Measurements from ENCODE around the gene C14orf180. TPM values are rescaled to one million over a fixed set of nuclear protein-coding genes. Genes with fewer than 3 reads are reported as not detected.

C14orf180 gene
- 13.3 TPM for polyA plus RNA-seq (ENCODE audit: insufficient read length)

- no peak for DNase-seq
Measured at GRCh38 chr14:104579507-104579906, at the start of gene C14orf180. C14orf180 (plus strand) TSS chr14:104579764; CDS start chr14:104586431, 6,667 bp downstream.

- no peak for DNase-seq
Measured at GRCh38 chr14:104530646-104531045, 48.9 kb upstream of the C14orf180 start.

- DNase-seq = no peak
Measured at GRCh38 chr14:104531421-104532190, 48.0 kb upstream of the C14orf180 start.

- DNase-seq = no peak
Measured at GRCh38 chr14:104532191-104532555, 47.4 kb upstream of the C14orf180 start.

GRCh38 chr14:104534036-104534435 is 45.5 kb upstream of the C14orf180 start:
- DNase-seq = no peak

GRCh38 chr14:104536942-104537612 is 42.5 kb upstream of the C14orf180 start:
- DNase-seq = no peak

GRCh38 chr14:104537613-104537988 is 42.0 kb upstream of the C14orf180 start:
- DNase-seq = no peak

GRCh38 chr14:104541905-104542465 is 37.6 kb upstream of the C14orf180 start:
- no peak for DNase-seq

GRCh38 chr14:104542871-104543830 is 36.4 kb upstream of the C14orf180 start:
- no peak for DNase-seq

GRCh38 chr14:104544362-104544961 is 35.1 kb upstream of the C14orf180 start:
- no peak for DNase-seq

- no peak for DNase-seq
Measured at GRCh38 chr14:104545151-104545941, 34.2 kb upstream of the C14orf180 start.

- DNase-seq = no peak
Measured at GRCh38 chr14:104545942-104546501, 33.5 kb upstream of the C14orf180 start.

GRCh38 chr14:104546591-104547309 is 32.8 kb upstream of the C14orf180 start:
- DNase-seq = no peak

GRCh38 chr14:104547310-104547997 is 32.1 kb upstream of the C14orf180 start:
- no peak for DNase-seq

- no peak for DNase-seq
Measured at GRCh38 chr14:104547998-104548700, 31.4 kb upstream of the C14orf180 start.

GRCh38 chr14:104548802-104549535 is 30.6 kb upstream of the C14orf180 start:
- no peak for DNase-seq

- no peak for DNase-seq
Measured at GRCh38 chr14:104549536-104550339, 29.8 kb upstream of the C14orf180 start.

Measured in hindlimb muscle (tissue), 1 donor.